NCI-H2196 treated with DMSO at 0.1 percent for 48 hours (cell line): ENCODE results near the gene LSM2.

ENCODE experiments used
- DNase-seq: peaks from one replicate; lab custom pipeline; 2025; ENCODE audit not compliant: unreplicated experiment; lab: John Stamatoyannopoulos, UW

Gene LSM2

GRCh38 chr6:31752739-31753319 lies 53.9 kb downstream of the LSM2 start:
- DNase-seq = no peak

GRCh38 chr6:31750411-31751022 lies 56.2 kb downstream of the LSM2 start:
- DNase-seq = no peak

- no peak for DNase-seq
Measured at GRCh38 chr6:31749301-31750036, 57.3 kb downstream of the LSM2 start.
